Type B pancreatic cell (in vitro differentiated cells): ENCODE measurements around the gene ALKBH3. TPM values are rescaled to one million over a fixed set of nuclear protein-coding genes. Genes with fewer than 3 reads are reported as not detected.

Source experiments
- DNase-seq: peaks from one replicate; pipeline ENCODE4 v3.0.0; 2021; ENCODE audit warnings: mixed read lengths; ENCODE audit not compliant: unreplicated experiment; ENCODE audit errors: extremely low spot score
- H3K27ac Mint-ChIP-seq: 2 replicates; pipeline ENCODE4 v1.8.0; 2021; ENCODE audit warnings: mild to moderate bottlenecking, mixed read lengths
- H3K27me3 Mint-ChIP-seq: 2 replicates; pipeline ENCODE4 v1.8.0; 2021; ENCODE audit warnings: mixed read lengths
- H3K36me3 Mint-ChIP-seq: 2 replicates; pipeline ENCODE4 v1.8.0; 2021; ENCODE audit warnings: mixed read lengths
- H3K4me1 Mint-ChIP-seq: one replicate; pipeline ENCODE4 v1.8.0; 2021; ENCODE audit warnings: mixed read lengths; ENCODE audit not compliant: unreplicated experiment
- H3K4me3 Mint-ChIP-seq: 2 replicates; pipeline ENCODE4 v1.8.0; 2021; ENCODE audit warnings: mild to moderate bottlenecking, mixed read lengths
- H3K9me3 Mint-ChIP-seq: 2 replicates; pipeline ENCODE4 v1.8.0; 2021; ENCODE audit warnings: mixed read lengths
- total RNA-seq: library from RNA; stranded (reverse); gene quantifications from 2 replicates; pipeline ENCODE4 v1.2.1, GENCODE V29; 2021; ENCODE audit warnings: low replicate concordance
- TF ChIP-seq, protein P1 (sequence below): fragments of 200-600 bp; sonication (generic); conservative IDR thresholded peaks from 2 replicates; pipeline ENCODE4 v1.5.0; 2021; ENCODE audit warnings: antibody characterized with exemption, mild to moderate bottlenecking

The ALKBH3 gene
- total RNA-seq, 1 donor from 2014 or later = 27.3 TPM

DNA sequence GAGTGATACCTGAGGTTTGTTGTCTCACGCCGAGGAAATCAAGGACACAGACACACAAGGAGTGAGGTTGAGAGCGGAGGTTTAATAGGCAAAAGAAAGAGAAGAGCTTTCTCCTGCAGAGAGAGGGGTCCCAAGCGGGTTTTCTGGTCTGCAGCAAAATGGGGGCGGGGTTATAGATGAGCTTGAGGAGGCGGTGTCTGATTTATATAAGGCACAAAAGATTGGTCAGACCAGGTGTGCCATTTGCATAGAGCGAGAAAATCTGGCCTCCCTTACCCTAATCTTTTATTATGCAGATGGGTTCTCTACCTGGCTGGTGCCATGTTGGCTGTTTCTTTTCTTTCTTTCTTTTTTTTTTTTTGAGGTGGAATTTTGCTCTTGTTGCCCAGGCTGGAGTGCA is 73.6 kb downstream of the ALKBH3 start:
- Mint-ChIP-seq H3K4me3 (no peak overlapping the region), H3K27ac (no peak overlapping the region)

GRCh38 chr11:43955381-43956118 is 74.9 kb downstream of the ALKBH3 start:
- Mint-ChIP-seq H3K27me3 (peaks cover 5% of the 10 kb centered on the region), H3K36me3 (no peaks in the 10 kb centered on the region), H3K4me3 (no peak overlapping the region), H3K9me3 (peaks cover under 1% of the 10 kb centered on the region), H3K27ac (no peak overlapping the region), H3K4me1 (peaks cover 11% of the 10 kb centered on the region)
- TF ChIP-seq, protein P1, sequence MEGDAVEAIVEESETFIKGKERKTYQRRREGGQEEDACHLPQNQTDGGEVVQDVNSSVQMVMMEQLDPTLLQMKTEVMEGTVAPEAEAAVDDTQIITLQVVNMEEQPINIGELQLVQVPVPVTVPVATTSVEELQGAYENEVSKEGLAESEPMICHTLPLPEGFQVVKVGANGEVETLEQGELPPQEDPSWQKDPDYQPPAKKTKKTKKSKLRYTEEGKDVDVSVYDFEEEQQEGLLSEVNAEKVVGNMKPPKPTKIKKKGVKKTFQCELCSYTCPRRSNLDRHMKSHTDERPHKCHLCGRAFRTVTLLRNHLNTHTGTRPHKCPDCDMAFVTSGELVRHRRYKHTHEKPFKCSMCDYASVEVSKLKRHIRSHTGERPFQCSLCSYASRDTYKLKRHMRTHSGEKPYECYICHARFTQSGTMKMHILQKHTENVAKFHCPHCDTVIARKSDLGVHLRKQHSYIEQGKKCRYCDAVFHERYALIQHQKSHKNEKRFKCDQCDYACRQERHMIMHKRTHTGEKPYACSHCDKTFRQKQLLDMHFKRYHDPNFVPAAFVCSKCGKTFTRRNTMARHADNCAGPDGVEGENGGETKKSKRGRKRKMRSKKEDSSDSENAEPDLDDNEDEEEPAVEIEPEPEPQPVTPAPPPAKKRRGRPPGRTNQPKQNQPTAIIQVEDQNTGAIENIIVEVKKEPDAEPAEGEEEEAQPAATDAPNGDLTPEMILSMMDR = no peak
- DNase-seq = no peak

More for the DNA sequence above, 73.6 kb downstream of the ALKBH3 start:
- DNase-seq = no peak
- no peaks in the 10 kb centered on the region for H3K36me3 Mint-ChIP-seq
- peaks cover 11% of the 10 kb centered on the region for H3K4me1 Mint-ChIP-seq
- TF ChIP-seq, protein P1 = no peak
- peaks cover 10% of the 10 kb centered on the region for H3K27me3 Mint-ChIP-seq
- peaks cover 4% of the 10 kb centered on the region for H3K9me3 Mint-ChIP-seq

- peaks cover 23% of the 10 kb centered on the region for H3K4me1 Mint-ChIP-seq
- H3K27ac Mint-ChIP-seq = no peak overlapping the region
- peaks cover 13% of the 10 kb centered on the region for H3K27me3 Mint-ChIP-seq
- no peaks in the 10 kb centered on the region for H3K9me3 Mint-ChIP-seq
- DNase-seq = no peak
- TF ChIP-seq, protein P1 = no peak
- no peak overlapping the region for H3K4me3 Mint-ChIP-seq
- H3K36me3 Mint-ChIP-seq = no peaks in the 10 kb centered on the region
These were observed 76.9 kb downstream of the ALKBH3 start for GRCh38 chr11:43957571-43957970.

DNA sequence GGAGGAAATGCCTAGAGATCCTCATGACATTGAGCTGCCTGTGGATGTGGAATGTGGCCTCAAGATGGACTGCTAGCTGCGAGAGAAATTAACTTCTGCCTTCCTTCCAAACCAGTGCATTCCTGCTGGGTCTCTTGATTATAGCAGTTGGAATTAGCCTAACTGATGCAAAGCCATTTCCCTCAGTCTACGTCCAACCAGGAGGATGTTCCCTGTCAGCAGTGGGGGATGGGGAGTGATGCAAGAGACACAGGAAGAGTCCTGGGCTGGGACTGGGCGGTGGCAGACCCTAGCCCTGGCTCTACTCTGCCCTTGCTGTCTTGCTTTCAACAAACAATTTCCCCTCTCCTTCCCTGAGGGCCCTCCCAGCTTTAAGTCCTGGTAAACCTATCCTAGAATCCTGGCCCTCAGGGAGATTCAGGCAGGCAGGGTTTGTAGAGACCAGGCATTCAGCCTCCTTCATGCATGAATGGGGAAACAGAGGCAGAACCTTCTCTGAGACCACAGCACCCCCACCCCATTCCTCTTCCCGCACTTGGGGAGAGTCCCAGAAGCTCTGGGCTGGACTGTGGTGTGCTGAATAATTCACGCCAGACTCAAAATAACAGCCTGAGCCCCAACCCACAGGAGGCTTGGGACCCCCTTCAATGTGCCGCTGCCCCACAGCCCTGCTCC is 78.8 kb downstream of the ALKBH3 start:
- DNase-seq = no peak
- no peak overlapping the region for H3K27ac Mint-ChIP-seq
- TF ChIP-seq, protein P1 = no peak
- peaks cover 34% of the 10 kb centered on the region for H3K4me1 Mint-ChIP-seq
- peaks cover 8% of the 10 kb centered on the region for H3K27me3 Mint-ChIP-seq
- H3K9me3 Mint-ChIP-seq = no peaks in the 10 kb centered on the region
- H3K4me3 Mint-ChIP-seq = no peak overlapping the region
- H3K36me3 Mint-ChIP-seq = no peaks in the 10 kb centered on the region

DNA sequence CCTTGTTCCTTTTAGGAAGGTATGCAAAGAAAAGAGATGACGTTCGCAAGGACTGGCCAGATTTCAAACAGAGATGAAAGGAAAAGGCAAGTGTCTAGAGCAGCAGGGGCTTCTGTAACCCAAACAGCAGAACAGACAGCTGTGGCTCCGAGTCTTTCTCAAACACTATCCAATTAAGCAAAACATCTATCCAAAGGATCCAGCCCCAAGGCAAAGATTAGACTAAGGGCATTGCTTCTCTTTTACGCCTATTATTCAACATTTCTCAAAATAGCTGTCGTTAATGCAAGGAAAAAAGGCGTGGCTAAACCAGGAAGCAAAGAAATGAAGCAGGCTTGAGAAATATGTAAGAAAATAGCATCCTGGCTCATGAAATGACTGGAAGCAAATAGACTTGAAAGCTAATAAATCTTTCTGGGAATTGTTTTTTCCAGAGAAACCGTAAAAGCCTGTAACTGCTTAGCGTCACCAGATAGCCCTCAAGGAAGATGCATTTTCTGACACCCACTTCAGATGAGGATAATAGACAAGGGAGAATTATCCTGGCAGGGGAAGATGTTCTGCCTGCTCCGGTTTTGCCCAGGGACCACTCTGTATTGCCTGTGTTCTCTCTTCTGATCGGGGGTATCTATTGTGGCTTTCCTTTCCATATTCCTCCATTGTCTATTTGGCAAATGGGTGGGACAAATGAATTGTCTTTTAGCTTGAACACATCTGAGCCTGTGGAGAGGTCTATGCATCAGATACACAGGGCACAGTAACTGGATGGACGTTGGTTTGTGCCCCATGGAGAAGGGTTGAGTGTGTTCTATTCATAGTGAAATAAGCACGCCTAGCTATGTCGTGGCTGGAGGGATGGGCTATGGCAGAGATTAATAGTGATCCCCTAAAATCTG is 82.0 kb downstream of the ALKBH3 start:
- TF ChIP-seq, protein P1 = no peak
- peaks cover 8% of the 10 kb centered on the region for H3K27me3 Mint-ChIP-seq
- no peaks in the 10 kb centered on the region for H3K9me3 Mint-ChIP-seq
- no peak for DNase-seq
- peak overlapping the region; percentile 58 for H3K27ac Mint-ChIP-seq
- no peaks in the 10 kb centered on the region for H3K36me3 Mint-ChIP-seq
- H3K4me1 Mint-ChIP-seq = peaks cover 28% of the 10 kb centered on the region
- H3K4me3 Mint-ChIP-seq = peak overlapping the region; percentile 80
